ENCODE data around the gene PITX2.

GRCh38 chr4:110634350-110635162 lies 11.7 kb upstream of the PITX2 start:
- TF ChIP-seq EZH2 (IDR thresholded peaks at IDR 0.05; ENCODE audit: low read length), result no peak
- TF ChIP-seq, protein P1, sequence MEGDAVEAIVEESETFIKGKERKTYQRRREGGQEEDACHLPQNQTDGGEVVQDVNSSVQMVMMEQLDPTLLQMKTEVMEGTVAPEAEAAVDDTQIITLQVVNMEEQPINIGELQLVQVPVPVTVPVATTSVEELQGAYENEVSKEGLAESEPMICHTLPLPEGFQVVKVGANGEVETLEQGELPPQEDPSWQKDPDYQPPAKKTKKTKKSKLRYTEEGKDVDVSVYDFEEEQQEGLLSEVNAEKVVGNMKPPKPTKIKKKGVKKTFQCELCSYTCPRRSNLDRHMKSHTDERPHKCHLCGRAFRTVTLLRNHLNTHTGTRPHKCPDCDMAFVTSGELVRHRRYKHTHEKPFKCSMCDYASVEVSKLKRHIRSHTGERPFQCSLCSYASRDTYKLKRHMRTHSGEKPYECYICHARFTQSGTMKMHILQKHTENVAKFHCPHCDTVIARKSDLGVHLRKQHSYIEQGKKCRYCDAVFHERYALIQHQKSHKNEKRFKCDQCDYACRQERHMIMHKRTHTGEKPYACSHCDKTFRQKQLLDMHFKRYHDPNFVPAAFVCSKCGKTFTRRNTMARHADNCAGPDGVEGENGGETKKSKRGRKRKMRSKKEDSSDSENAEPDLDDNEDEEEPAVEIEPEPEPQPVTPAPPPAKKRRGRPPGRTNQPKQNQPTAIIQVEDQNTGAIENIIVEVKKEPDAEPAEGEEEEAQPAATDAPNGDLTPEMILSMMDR (optimal IDR thresholded peaks at IDR 0.05 in 1 of 3, IDR thresholded peaks at IDR 0.05 in 1 of 3, conservative IDR thresholded peaks at IDR 0.05 in 1 of 3; ENCODE audit: extremely low read depth in 1 of 3, insufficient read depth in 2 of 3, low read length in 3 of 3), result no peak

Measured in keratinocyte (primary cell).